Kidney (tissue), 14 donors: Measurements from ENCODE around the gene TAF10. TPM values are rescaled to one million over a fixed set of nuclear protein-coding genes. Genes with fewer than 3 reads are reported as not detected.

Experiments
- DNase-seq, 5 donors: peaks; one replicate each; pipeline ENCODE4 v3.0.0-alpha.2; 2013 to 2020
- FAIRE-seq: peaks from 2 replicates; lab custom pipeline; 2012; peaks lifted over from hg19 to GRCh38; lab: Jason Lieb, UNC
- H3K27ac ChIP-seq, 2 donors: one replicate each; pipeline ENCODE4 v1.7.0; 2013; ENCODE audit warnings: low read depth in 2 of 2, low read length in 2 of 2, inconsistent platforms in 1 of 2
- H3K27me3 ChIP-seq: one replicate; pipeline ENCODE4 v1.7.1; 2013; ENCODE audit warnings: low read length, inconsistent platforms; ENCODE audit not compliant: control insufficient read depth, insufficient read depth
- H3K36me3 ChIP-seq, 3 donors: one replicate each; pipeline versions ENCODE4 v1.7.0 to v1.7.1; 2013; ENCODE audit warnings: low read length in 3 of 3, control low read depth in 1 of 3, inconsistent platforms in 1 of 3; ENCODE audit not compliant: insufficient read depth in 3 of 3, control insufficient read depth in 2 of 3
- H3K4me1 ChIP-seq, 3 donors: one replicate each; pipeline versions ENCODE4 v1.7.0 to v1.7.1; 2013; ENCODE audit warnings: low read length in 3 of 3, inconsistent platforms in 1 of 3, low read depth in 1 of 3; ENCODE audit not compliant: control insufficient read depth in 2 of 3, insufficient read depth in 2 of 3
- H3K4me3 ChIP-seq, 3 donors: one replicate each; pipeline versions ENCODE4 v1.7.0 to v1.8.1; 2013; ENCODE audit warnings: low read length in 3 of 3, control low read depth in 1 of 3, inconsistent platforms in 1 of 3
- H3K9ac ChIP-seq, 3 donors: one replicate each; pipeline versions ENCODE4 v1.7.0 to v1.7.1; 2013; ENCODE audit warnings: low read length in 3 of 3, control low read depth in 1 of 3, inconsistent platforms in 1 of 3
- H3K9me3 ChIP-seq, 3 donors: one replicate each; pipeline versions ENCODE4 v1.7.0 to v1.7.1; 2013; ENCODE audit warnings: low read length in 3 of 3, control low read depth in 1 of 3, inconsistent platforms in 1 of 3; ENCODE audit not compliant: control insufficient read depth in 2 of 3, insufficient read depth in 1 of 3
- CTCF ChIP-seq: IDR thresholded peaks from 3 replicates; pipeline ENCODE4 v1.5.1; 2012; ENCODE audit warnings: mild to moderate bottlenecking, moderate library complexity, borderline replicate concordance; ENCODE audit not compliant: insufficient read depth; ENCODE audit errors: extremely low read depth
- intact Hi-C: fragments of 100-400 bp; cut with DNase I; formaldehyde crosslinking; loops from one replicate; pipeline ENCODE4 v1.11.1; 2022
- polyA plus RNA-seq: library from polyadenylated mRNA; stranded (reverse); fragments of 350-450 nt; fragmentation: Illumina TruSeq; extraction: RNeasy Lipid Tissue Mini Kit (QIAGEN cat#74804); gene quantifications from one replicate; pipeline ENCODE4 v1.2.3, GENCODE V29; 2014; ENCODE audit warnings: low read depth, low replicate concordance; ENCODE audit not compliant: insufficient read depth
- total RNA-seq: library from RNA; stranded (reverse); fragmentation: NEBNext Ultra II Directional; extraction: Animal tissue kit (Norgen Biotek cat#: 25700); gene quantifications from one replicate; pipeline ENCODE4 v1.2.1, GENCODE V29; 2021
- donor health status: control.
- donor health status: control.
- donor health status: control.
- donor health status: control.
- donor health status: control.
- donor health status: DM: yes; HTN: yes; CAD: no.
- donor health status: Normal renal cell carcinoma (clear cell type).

TAF10 gene
- total and polyA plus RNA-seq, 2 donors from 2014 or later: 136 to 250 TPM

GRCh38 chr11:6604790-6605189, 7.2 kb downstream of the TAF10 start:
- intact Hi-C loops: no loop called here
- Histone ChIP-seq H3K4me1 (peaks cover 5 to 45% (median 20%) of the 10 kb centered on the region in 3 donors), H3K4me3 (peak overlapping the region; percentile 91 to 95 (median 93)), H3K27ac (peak overlapping the region in 1 of 2 donors; percentile 97), H3K36me3 (peaks cover 16 to 34% (median 34%) of the 10 kb centered on the region in 3 donors), H3K9ac (peak overlapping the region; percentile 89 to 98 (median 91)), H3K9me3 (no peaks in the 10 kb centered on the region), H3K27me3 (no peaks in the 10 kb centered on the region)
- no peak for TF ChIP-seq CTCF
- DNase-seq (peak in 1 of 5 donors; percentile 2), FAIRE-seq (no peak)

- Histone ChIP-seq H3K9me3 (no peaks in the 10 kb centered on the region), H3K27ac (peak overlapping the region; percentile 92 to 97), H3K27me3 (no peaks in the 10 kb centered on the region), H3K9ac (peak overlapping the region; percentile 89 to 98 (median 91)), H3K4me1 (peaks cover 5 to 45% (median 24%) of the 10 kb centered on the region in 3 donors), H3K36me3 (peaks cover 11 to 34% (median 31%) of the 10 kb centered on the region in 3 donors), H3K4me3 (peak overlapping the region; percentile 91 to 95 (median 93))
- intact Hi-C loops: no loop called here
- DNase-seq (peak in 4 of 5 donors; percentile 67 to 89 (median 80)), FAIRE-seq (no peak)
- peak; percentile 18 for TF ChIP-seq CTCF
These were observed 7.9 kb downstream of the TAF10 start for GRCh38 chr11:6604081-6604626.

- FAIRE-seq (no peak), DNase-seq (peak; percentile 92 to 97 (median 96))
- H3K9me3 ChIP-seq: no peaks in the 10 kb centered on the region
- intact Hi-C loops: no loop called here
- H3K9ac ChIP-seq: peak within 1 kb of the TSS; percentile 89 to 98 (median 96)
- TF ChIP-seq CTCF: no peak
- peaks cover 8 to 30% (median 24%) of the 10 kb centered on the region in 3 donors for H3K36me3 ChIP-seq
- H3K4me1 ChIP-seq: peaks cover 5 to 45% (median 29%) of the 10 kb centered on the region in 3 donors
- H3K27me3 ChIP-seq: no peaks in the 10 kb centered on the region
- H3K27ac ChIP-seq: peak within 1 kb of the TSS; percentile 92 to 97
- H3K4me3 ChIP-seq: peak within 1 kb of the TSS; percentile 91 to 95 (median 93)
These were observed 8.5 kb downstream of the TAF10 start, which contains the start of the genes ILK and RRP8 for GRCh38 chr11:6603287-6604080. ILK (plus strand) TSS chr11:6603774; CDS start chr11:6604272, 498 bp downstream. RRP8 (minus strand) TSS chr11:6603616; CDS start chr11:6603502, 114 bp downstream.
